A549 (cell line): Measurements from ENCODE around the gene GUCY2D.

Experiments
- CEBPB ChIP-seq, 2 experiments: fragments of >200 bp in 1 of 2; sonication (Bioruptor Twin) in 1 of 2; formaldehyde crosslinking in 1 of 2; IDR thresholded peaks; 2 replicates each; pipeline ENCODE4 v1.6.1; 2012 to 2016
- CTCF ChIP-seq: fragments of >200 bp; sonication (Bioruptor Twin); formaldehyde crosslinking; IDR thresholded peaks from 3 replicates; pipeline ENCODE4 v1.5.1; 2016
- ESRRA ChIP-seq: fragments of 150-350 bp; IDR thresholded peaks from 2 replicates; pipeline ENCODE4 v1.6.1; 2014; ENCODE audit warnings: mild to moderate bottlenecking, low read length, borderline replicate concordance
- JUNB ChIP-seq: fragments of >200 bp; sonication (Bioruptor Twin); formaldehyde crosslinking; IDR thresholded peaks from 2 replicates; pipeline ENCODE4 v1.6.1; 2016
- POLR2A ChIP-seq: IDR thresholded peaks from 2 replicates; pipeline ENCODE4 v1.6.1; 2012; ENCODE audit warnings: mild to moderate bottlenecking, low read length
- POLR2AphosphoS2 ChIP-seq: conservative IDR thresholded peaks from 2 replicates; pipeline ENCODE4 v1.6.1; 2012; ENCODE audit warnings: low read length, improper control_type of control experiment, inconsistent platforms
- RAD21 ChIP-seq, 2 experiments: fragments of >200 bp in 1 of 2; sonication (Bioruptor Twin) in 1 of 2; formaldehyde crosslinking in 1 of 2; IDR thresholded peaks in 1 of 2; conservative IDR thresholded peaks in 1 of 2; 2 replicates in 1 of 2; 3 replicates in 1 of 2; pipeline ENCODE4 v1.6.1; 2012 to 2018; ENCODE audit warnings: inconsistent platforms in 1 of 2
- RCOR1 ChIP-seq: fragments of 150-350 bp; IDR thresholded peaks from 2 replicates; pipeline ENCODE4 v1.6.1; 2014; ENCODE audit warnings: antibody characterized with exemption, low read length, low read depth
- REST ChIP-seq: fragments of 200-600 bp; sonication (generic); IDR thresholded peaks from 2 replicates; pipeline ENCODE4 v1.6.1; 2016; ENCODE audit warnings: antibody characterized with exemption, mild to moderate bottlenecking, moderate library complexity
- SMC3 ChIP-seq: fragments of >200 bp; sonication (Bioruptor Twin); formaldehyde crosslinking; IDR thresholded peaks from 3 replicates; pipeline ENCODE4 v1.6.1; 2018; ENCODE audit warnings: inconsistent platforms
- ZC3H11A ChIP-seq: fragments of 450-650 bp; IDR thresholded peaks from 2 replicates; pipeline ENCODE4 v1.6.1; 2014; ENCODE audit warnings: antibody characterized with exemption, mild to moderate bottlenecking

GRCh38 chr17:7982666-7983065 lies 19.7 kb upstream of the GUCY2D start:
- no peak for TF ChIP-seq ZC3H11A
- no peak for TF ChIP-seq JUNB
- peak in 1 of 2 experiments; percentile 33; a peak in 2 of 5 replicates for TF ChIP-seq RAD21 (conservative IDR thresholded peaks at IDR 0.05 in 1 of 2, IDR thresholded peaks at IDR 0.05 in 1 of 2)
- no peak; the same call in 2 of the 3 replicates for TF ChIP-seq CTCF
- no peak for TF ChIP-seq POLR2AphosphoS2
- no peak for TF ChIP-seq CEBPB (IDR thresholded peaks at IDR 0.05)
- no peak for TF ChIP-seq REST
- TF ChIP-seq ESRRA, result no peak
- no peak for TF ChIP-seq POLR2A
- TF ChIP-seq RCOR1, result no peak
- TF ChIP-seq SMC3, result no peak; the same call in 2 of the 3 replicates
